Astrocyte of the spinal cord (primary cell): Measurements from ENCODE around the gene CNGA1.

Experiments
- DNase-seq: peaks from one replicate; pipeline ENCODE4 v3.0.0; 2011; ENCODE audit warnings: low read depth, low spot score
- H3K4me3 ChIP-seq: 2 replicates; pipeline ENCODE4 v1.5.1; 2011; ENCODE audit warnings: low read depth, mild to moderate bottlenecking, low read length, moderate library complexity
- CTCF ChIP-seq: IDR thresholded peaks from 2 replicates; pipeline ENCODE4 v1.5.1; 2012; ENCODE audit warnings: low read depth, mild to moderate bottlenecking, low read length, inconsistent platforms
- in situ Hi-C: cut with HindIII; loops from 2 replicates; pipeline ENCODE4 v1.10.0; 2017; ENCODE audit warnings: low sequenced_read_pairs

Gene CNGA1

GRCh38 chr4:48022192-48022799 is 5.8 kb upstream of the CNGA1 start:
- DNase-seq, result no peak
- in situ Hi-C loops, result no loop called here
- TF ChIP-seq CTCF, result no peak
- no peak overlapping the region for H3K4me3 ChIP-seq

GRCh38 chr4:48021100-48021499 is 4.6 kb upstream of the CNGA1 start:
- in situ Hi-C loops, result no loop called here
- no peak for DNase-seq
- H3K4me3 ChIP-seq, result no peak overlapping the region
- TF ChIP-seq CTCF, result no peak

GRCh38 chr4:48018112-48018511 is 1.6 kb upstream of the CNGA1 start:
- H3K4me3 ChIP-seq, result no peak overlapping the region
- TF ChIP-seq CTCF, result no peak
- in situ Hi-C loops, result no loop called here
- DNase-seq, result no peak

- DNase-seq, result peak; percentile 64
- H3K4me3 ChIP-seq, result peak overlapping the region; percentile 73
- no peak for TF ChIP-seq CTCF
- in situ Hi-C loops, result no loop called here
These were observed 659 bp upstream of the CNGA1 start for GRCh38 chr4:48017108-48017571.

- in situ Hi-C loops, result no loop called here
- H3K4me3 ChIP-seq, result no peak overlapping the region
- DNase-seq, result no peak
- TF ChIP-seq CTCF, result no peak
These were observed 803 bp downstream of the CNGA1 start for GRCh38 chr4:48015678-48016077.

- no peak for TF ChIP-seq CTCF
- in situ Hi-C loops, result no loop called here
- DNase-seq, result no peak
- H3K4me3 ChIP-seq, result no peak overlapping the region
These were observed 1.3 kb downstream of the CNGA1 start for GRCh38 chr4:48015216-48015615.
